Hypothalamus (tissue), 51 donors: Measurements from ENCODE around the gene TPM2.
"Not testable (repeated sequence)": the region's sequence is repeated elsewhere in the genome, so short reads cannot be mapped to it uniquely, and the experiment has no call there.

Source experiments
- DNase-seq, 51 donors: peaks; one replicate each; lab custom pipeline; 2025; lab: John Stamatoyannopoulos, UW

The TPM2 gene

GRCh38 chr9:35658137-35658967 lies 31.4 kb downstream of the TPM2 start, which contains the start of gene CCDC107:
Gene CCDC107 (plus strand): TSS chr9:35658292. CDS start chr9:35658380, 88 bp downstream.
- DNase-seq = peak; percentile 29 to 99 (median 75)

- peak; percentile 31 to 99 (median 92) for DNase-seq
Measured at GRCh38 chr9:35657546-35658136, 32.1 kb downstream of the TPM2 start, which contains the start of gene RMRP. Gene RMRP (minus strand): TSS chr9:35658019.

- DNase-seq = peak in 2 of 51 donors; percentile 59 to 75
Measured at GRCh38 chr9:35656831-35657545, 32.7 kb downstream of the TPM2 start.

- no peak for DNase-seq
Measured at GRCh38 chr9:35656348-35656747, 33.4 kb downstream of the TPM2 start.

- no peak for DNase-seq
Measured at GRCh38 chr9:35653611-35654010, 36.1 kb downstream of the TPM2 start.

GRCh38 chr9:35652829-35653209 lies 36.9 kb downstream of the TPM2 start:
- no peak for DNase-seq

GRCh38 chr9:35651956-35652828 lies 37.5 kb downstream of the TPM2 start:
- no peak for DNase-seq

- DNase-seq = no peak
Measured at GRCh38 chr9:35650341-35651158, 39.2 kb downstream of the TPM2 start, which contains the start of gene SIT1. Gene SIT1 (minus strand): TSS chr9:35650931. CDS start chr9:35650853, 78 bp downstream.

- peak in 1 of 51 donors; percentile 8 for DNase-seq
Measured at GRCh38 chr9:35649431-35650340, 40.0 kb downstream of the TPM2 start.

GRCh38 chr9:35646533-35647265 lies 43.0 kb downstream of the TPM2 start:
- DNase-seq = peak; percentile 47 to 94 (median 82)

- peak in 10 of 51 donors; percentile 28 to 58 (median 42) for DNase-seq
Measured at GRCh38 chr9:35646153-35646532, 43.6 kb downstream of the TPM2 start.

- DNase-seq = not testable (repeated sequence)
Measured at GRCh38 chr9:35645736-35646135, 44.0 kb downstream of the TPM2 start.

GRCh38 chr9:35643046-35643445 lies 46.7 kb downstream of the TPM2 start:
- DNase-seq = no peak

- not testable (repeated sequence) for DNase-seq
Measured at GRCh38 chr9:35641478-35641877, 48.2 kb downstream of the TPM2 start.

- DNase-seq = not testable (repeated sequence)
Measured at GRCh38 chr9:35640431-35640830, 49.3 kb downstream of the TPM2 start.

- DNase-seq = no peak
Measured at GRCh38 chr9:35639631-35640030, 50.1 kb downstream of the TPM2 start.

GRCh38 chr9:35639225-35639624 lies 50.5 kb downstream of the TPM2 start:
- DNase-seq = not testable (repeated sequence)
